Left cardiac atrium (tissue), 4 donors: ENCODE measurements around the gene PIEZO1. TPM values are rescaled to one million over a fixed set of nuclear protein-coding genes. Genes with fewer than 3 reads are reported as not detected.
A peak's percentile ranks its signal among the peaks of the same experiment; 100 is the strongest.
"Not testable (repeated sequence)": the region's sequence is repeated elsewhere in the genome, so short reads cannot be mapped to it uniquely, and the experiment has no call there.

Experiments
- ATAC-seq, 2 donors: fragments of 200-7000 bp; cut with Tn5 transposase; one replicate each; pipeline ENCODE4 v1.9.1; 2020; ENCODE audit warnings: mild to moderate bottlenecking in 2 of 2, moderate library complexity in 2 of 2
- DNase-seq: peaks from one replicate; pipeline ENCODE4 v3.0.0-alpha.2; 2020
- intact Hi-C, 2 donors: fragments of 100-400 bp; cut with DNase I; formaldehyde crosslinking; loops; one replicate each; pipeline versions ENCODE4 v1.14.1 to v1.15.1; 2022 to 2023
- microRNA-seq, 2 donors: library from miRNA; unstranded; fragments of <30 nt; microRNA quantifications; one replicate each; pipeline ENCODE4 v1.2.0, GENCODE V29; 2020
- total RNA-seq, 2 donors: library from RNA; stranded (reverse); fragmentation: NEBNext Ultra II Directional; extraction: Animal tissue kit (Norgen Biotek cat#: 25700); gene quantifications; one replicate each; pipeline ENCODE4 v1.2.1, GENCODE V29; 2021
- donor health status: DM: no; HTN: yes; CAD: no.
- donor health status: DM: no; HTN: yes; CAD: no; lungs with severe emphysema.
- donor health status: DM: yes; HTN: yes; CAD: no.
- donor health status: Dilated cardiomyopathy.

Gene PIEZO1
- total RNA-seq, 2 donors from 2014 or later: 50.6 to 63.6 TPM

- intact Hi-C loops: no loop called here
- DNase-seq: no peak
- ATAC-seq: no peak
Observed at GRCh38 chr16:88676502-88677242, 108.3 kb downstream of the PIEZO1 start.

- peak; percentile 44 to 78 for ATAC-seq
- intact Hi-C loops: no loop called here
- no peak for DNase-seq
Observed at GRCh38 chr16:88673716-88674379, 111.2 kb downstream of the PIEZO1 start.

- ATAC-seq: no peak
- no peak for DNase-seq
- intact Hi-C loops: no loop called here
Observed at GRCh38 chr16:88672776-88673175, 112.2 kb downstream of the PIEZO1 start.

DNA sequence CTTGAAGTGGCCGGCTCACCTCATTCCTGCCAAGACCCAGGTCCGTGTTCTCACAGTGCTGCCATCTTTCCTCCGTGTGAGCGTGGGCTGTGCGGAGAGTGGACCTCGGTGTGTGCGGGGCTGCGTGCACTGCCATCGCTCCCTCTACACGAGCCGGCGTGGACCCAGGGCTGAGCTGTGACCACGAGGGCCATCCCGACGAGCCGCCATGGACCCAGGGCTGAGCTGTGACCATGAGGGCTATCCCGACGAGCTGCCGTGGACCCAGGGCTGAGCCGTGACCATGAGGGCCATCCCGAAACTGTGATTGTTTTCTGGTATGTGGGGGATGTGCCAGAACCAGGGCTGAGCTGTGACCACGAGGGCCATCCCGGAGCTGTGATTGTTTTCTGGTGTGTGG lies 113.2 kb downstream of the PIEZO1 start:
- ATAC-seq (no peak), DNase-seq (no peak)
- intact Hi-C loops: no loop called here

- DNase-seq: no peak
- ATAC-seq: no peak
- intact Hi-C loops: no loop called here
Observed at GRCh38 chr16:88669980-88670379, 115.0 kb downstream of the PIEZO1 start.

GRCh38 chr16:88669493-88669892 lies 115.5 kb downstream of the PIEZO1 start:
- intact Hi-C loops, DNase-seq, ATAC-seq: not testable (repeated sequence)

GRCh38 chr16:88667461-88667860 lies 117.6 kb downstream of the PIEZO1 start:
- DNase-seq (no peak), ATAC-seq (no peak)
- intact Hi-C loops: no loop called here

- intact Hi-C loops: no loop called here
- ATAC-seq: no peak
- no peak for DNase-seq
Observed at GRCh38 chr16:88665570-88665969, 119.5 kb downstream of the PIEZO1 start.

Small RNAs within 50 kb of the gene (microRNA-seq; reads per million reads assigned to microRNA genes)
- 0 to 0.20 reads per million in 2 donors for gene MIR4722

Other genes starting within 250 kb of the PIEZO1 start
- gene ZC3H18, start 214.8 kb downstream of the PIEZO1 start, total RNA-seq: 10 to 100 TPM; 23.1 to 25.3 TPM
- gene IL17C, start 146.6 kb downstream of the PIEZO1 start, total RNA-seq: not detected
- 100 to 1,000 TPM in 1 of 2 donors, 10 to 100 TPM in 1; 58.9 to 131 TPM for gene CYBA, start 134.2 kb downstream of the PIEZO1 start, total RNA-seq
- 10 to 100 TPM; 31.3 to 32.9 TPM for gene MVD, start 122.1 kb downstream of the PIEZO1 start, total RNA-seq
- 1 to 10 TPM in 1 of 2 donors, under 1 TPM in 1; 0.55 to 2.7 TPM for gene SNAI3, start 98.7 kb downstream of the PIEZO1 start, total RNA-seq
- 10 to 100 TPM; 18.3 to 20.1 TPM for gene RNF166, start 78.8 kb downstream of the PIEZO1 start, total RNA-seq
- 10 to 100 TPM; 12.8 to 18.4 TPM for gene CTU2, start 78.7 kb downstream of the PIEZO1 start, total RNA-seq
- gene CDT1, start 18.6 kb upstream of the PIEZO1 start, total RNA-seq: 1 to 10 TPM; 1.0 to 2.3 TPM
- gene APRT, start 26.7 kb upstream of the PIEZO1 start, total RNA-seq: 10 to 100 TPM; 63.8 to 64.2 TPM
- 10 to 100 TPM; 17.1 to 19.0 TPM for gene GALNS, start 71.7 kb upstream of the PIEZO1 start, total RNA-seq
- 10 to 100 TPM; 46.0 to 54.3 TPM for gene TRAPPC2L, start 71.9 kb upstream of the PIEZO1 start, total RNA-seq
- not detected for gene PABPN1L, start 81.4 kb upstream of the PIEZO1 start, total RNA-seq
- 1 to 10 TPM; 6.5 to 6.6 TPM for gene CBFA2T3, start 192.0 kb upstream of the PIEZO1 start, total RNA-seq